ENCODE measurements around the gene KMT2C.

KMT2C gene

GRCh38 chr7:152142976-152143595, 292.7 kb downstream of the KMT2C start:
- no peak for DNase-seq (ENCODE audit: low read depth)

GRCh38 chr7:152140560-152140959, 295.2 kb downstream of the KMT2C start:
- DNase-seq (ENCODE audit: low read depth), result no peak

- DNase-seq (ENCODE audit: low read depth), result no peak
Measured at GRCh38 chr7:152140067-152140466, 295.7 kb downstream of the KMT2C start.

- no peak for DNase-seq (ENCODE audit: low read depth)
Measured at GRCh38 chr7:152137476-152138025, 298.3 kb downstream of the KMT2C start.

- DNase-seq (ENCODE audit: low read depth), result no peak
Measured at GRCh38 chr7:152136686-152137085, 299.1 kb downstream of the KMT2C start.

GRCh38 chr7:152133804-152134203, 302.0 kb downstream of the KMT2C start:
- DNase-seq (ENCODE audit: low read depth), result no peak

- DNase-seq (ENCODE audit: low read depth), result no peak
Measured at GRCh38 chr7:152132812-152133211, 303.0 kb downstream of the KMT2C start.

GRCh38 chr7:152131981-152132494, 303.8 kb downstream of the KMT2C start:
- DNase-seq (ENCODE audit: low read depth), result no peak

GRCh38 chr7:152130658-152131590, 304.9 kb downstream of the KMT2C start:
- no peak for DNase-seq (ENCODE audit: low read depth)

- no peak for DNase-seq (ENCODE audit: low read depth)
Measured at GRCh38 chr7:152129682-152130081, 306.1 kb downstream of the KMT2C start.

GRCh38 chr7:152128741-152129461, 306.9 kb downstream of the KMT2C start:
- DNase-seq (ENCODE audit: low read depth), result no peak

- DNase-seq (ENCODE audit: low read depth), result no peak
Measured at GRCh38 chr7:152128252-152128651, 307.6 kb downstream of the KMT2C start.

GRCh38 chr7:152127229-152127628, 308.6 kb downstream of the KMT2C start:
- DNase-seq (ENCODE audit: low read depth), result no peak

- no peak for DNase-seq (ENCODE audit: low read depth)
Measured at GRCh38 chr7:152126741-152127140, 309.1 kb downstream of the KMT2C start.

- no peak for DNase-seq (ENCODE audit: low read depth)
Measured at GRCh38 chr7:152122540-152122939, 313.3 kb downstream of the KMT2C start.

- no peak for DNase-seq (ENCODE audit: low read depth)
Measured at GRCh38 chr7:152121432-152121831, 314.4 kb downstream of the KMT2C start.

- no peak for DNase-seq (ENCODE audit: low read depth)
Measured at GRCh38 chr7:152120776-152121175, 315.0 kb downstream of the KMT2C start.

GRCh38 chr7:152120210-152120609, 315.6 kb downstream of the KMT2C start:
- no peak for DNase-seq (ENCODE audit: low read depth)

- DNase-seq (ENCODE audit: low read depth), result no peak
Measured at GRCh38 chr7:152117356-152117755, 318.4 kb downstream of the KMT2C start.

GRCh38 chr7:152115021-152115718, 320.6 kb downstream of the KMT2C start:
- DNase-seq (ENCODE audit: low read depth), result no peak

GRCh38 chr7:152112829-152113228, 323.0 kb downstream of the KMT2C start:
- no peak for DNase-seq (ENCODE audit: low read depth)

- DNase-seq (ENCODE audit: low read depth), result no peak
Measured at GRCh38 chr7:152108359-152108758, 327.4 kb downstream of the KMT2C start.

All from fibroblast of gingiva (primary cell).